NCI-H748 (cell line): ENCODE data around the gene GORASP2.
"Not testable (repeated sequence)": the region's sequence is repeated elsewhere in the genome, so short reads cannot be mapped to it uniquely, and the experiment has no call there.

ENCODE experiments used
- DNase-seq: peaks from one replicate; lab custom pipeline; 2025; ENCODE audit not compliant: unreplicated experiment; lab: John Stamatoyannopoulos, UW

The GORASP2 gene

DNA sequence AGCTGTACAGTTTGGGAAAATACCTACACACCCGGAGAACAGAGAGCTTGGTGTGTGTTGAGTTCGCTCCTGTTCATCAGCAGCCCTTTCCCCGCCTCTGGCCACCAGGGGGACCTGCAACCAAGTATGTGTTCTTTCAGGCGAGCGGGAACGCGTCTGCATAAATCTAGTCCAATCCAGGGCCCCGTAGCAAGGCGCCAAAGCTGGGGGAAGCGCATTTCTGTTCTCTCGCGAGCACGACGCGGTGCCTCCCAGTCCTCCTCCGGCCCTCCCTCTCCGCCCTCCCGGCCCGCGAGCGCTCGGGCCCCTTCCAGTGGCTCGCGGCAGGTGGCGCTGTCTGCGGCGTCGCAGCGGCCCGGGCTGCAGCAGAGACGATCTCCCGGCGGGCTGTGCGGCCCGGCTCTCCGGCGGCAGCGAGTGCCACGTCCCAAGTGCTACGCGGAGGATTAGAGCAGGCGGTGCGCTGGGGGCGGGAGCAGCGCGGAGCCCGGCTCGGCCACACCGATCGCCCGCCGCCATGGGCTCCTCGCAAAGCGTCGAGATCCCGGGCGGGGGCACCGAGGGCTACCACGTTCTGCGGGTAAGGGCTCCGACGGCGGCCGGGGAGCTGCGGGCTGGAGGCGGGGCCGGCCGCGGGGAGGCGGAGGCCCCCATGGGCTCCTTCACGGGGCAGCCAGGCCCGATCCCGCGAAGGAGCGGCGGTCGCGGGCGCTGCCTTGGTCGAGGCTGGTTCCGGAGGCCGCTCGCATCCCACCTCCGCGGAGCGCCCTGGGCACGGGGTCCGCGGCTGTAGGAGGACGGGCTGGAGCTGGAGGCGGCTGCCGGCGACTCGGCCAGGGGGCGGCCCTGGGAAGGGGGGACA lies at the start of gene GORASP2:
GORASP2 (plus strand) TSS at position 430 of the 862 bp plus-strand sequence; CDS start at position 518, 88 bp downstream.
- peak; percentile 100 for DNase-seq

DNA sequence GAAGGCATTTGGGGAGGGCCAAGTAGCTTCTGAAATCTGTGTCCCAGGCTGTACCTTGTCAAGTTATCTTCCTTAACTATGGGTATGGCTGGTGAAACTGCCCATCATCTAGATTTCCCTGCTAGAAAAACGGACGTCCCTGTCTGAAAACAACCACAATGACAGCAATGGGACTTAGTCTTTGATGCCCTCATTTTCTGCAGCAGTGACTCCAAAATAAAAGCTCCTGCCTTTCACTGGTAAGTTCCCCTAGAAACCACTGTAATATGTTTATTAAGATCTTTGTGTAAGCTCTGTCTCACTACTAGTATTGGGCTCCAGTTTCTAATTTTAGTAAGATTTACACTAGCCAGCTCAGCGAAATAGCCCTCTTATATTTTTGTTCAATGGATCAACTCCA lies 47.2 kb upstream of the GORASP2 start:
- DNase-seq: no peak

GRCh38 chr2:170882758-170883157 lies 46.3 kb upstream of the GORASP2 start:
- no peak for DNase-seq

DNA sequence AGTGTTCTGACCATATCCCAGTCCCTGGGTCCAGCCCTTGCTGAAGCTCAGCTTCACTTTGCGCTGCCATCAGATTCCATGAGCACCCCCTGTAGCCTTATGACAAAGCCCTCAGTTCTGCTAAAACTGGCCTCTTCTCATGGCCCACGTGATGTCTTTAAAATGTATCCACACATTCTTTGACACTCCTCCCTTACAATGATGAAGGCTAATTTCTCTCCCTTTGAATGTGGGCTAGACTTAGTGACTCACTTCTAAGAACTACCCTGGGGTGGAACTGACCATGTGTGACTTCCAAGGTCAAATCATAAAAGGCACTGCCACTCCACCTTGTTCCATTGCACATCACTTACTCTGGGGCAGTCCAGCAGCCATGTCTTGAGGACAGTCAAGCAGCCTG lies 45.4 kb upstream of the GORASP2 start:
- no peak for DNase-seq

DNA sequence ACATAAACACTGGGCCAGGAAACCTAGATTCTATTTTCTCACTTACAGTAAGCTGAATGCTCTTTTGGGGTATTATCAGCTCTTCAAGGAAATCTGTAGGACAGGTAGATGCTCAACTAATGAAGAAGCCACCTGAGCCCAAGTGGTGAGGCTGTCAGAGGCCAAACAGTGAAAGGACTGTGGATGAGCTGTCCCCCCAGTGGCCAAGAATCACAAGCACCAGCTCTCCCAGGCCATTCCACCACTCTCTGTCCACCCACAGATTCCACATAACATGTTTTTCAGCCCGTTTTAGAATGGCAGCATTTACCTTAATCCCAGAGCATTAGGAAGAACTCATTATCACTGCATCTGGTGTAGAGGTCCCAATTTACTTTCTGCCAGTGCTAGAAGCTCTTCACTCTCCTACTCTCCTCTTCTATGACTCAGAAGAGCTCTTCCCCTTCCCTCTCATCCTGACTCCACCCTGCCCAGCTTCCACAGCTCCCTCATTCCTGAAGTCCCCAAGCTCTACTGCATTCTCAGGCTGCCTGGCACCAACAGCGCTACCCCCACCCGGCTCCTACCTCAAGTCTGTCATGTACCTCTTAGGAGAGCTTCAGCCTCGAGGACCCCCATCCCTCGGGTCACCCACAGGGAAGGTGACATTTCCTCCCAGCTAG lies 43.8 kb upstream of the GORASP2 start:
- no peak for DNase-seq

DNA sequence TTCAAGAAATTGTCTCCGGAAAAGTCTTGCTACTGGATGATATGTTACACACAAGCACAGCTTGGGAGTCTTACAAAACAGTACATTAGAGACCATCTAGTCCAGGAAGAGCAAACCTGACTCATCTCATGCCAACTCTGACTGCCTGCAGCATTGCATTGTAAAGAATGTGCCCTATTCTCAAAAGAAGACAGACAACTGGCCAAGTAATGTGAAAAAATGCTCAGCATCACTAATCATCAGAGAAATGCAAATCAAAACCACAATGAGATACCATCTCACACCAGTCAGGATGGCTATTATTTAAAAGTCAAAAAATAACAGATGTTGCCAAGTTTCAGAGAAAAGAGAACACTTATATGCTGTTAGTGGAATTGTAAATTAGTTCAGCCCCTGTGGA lies 42.7 kb upstream of the GORASP2 start:
- DNase-seq: no peak

DNA sequence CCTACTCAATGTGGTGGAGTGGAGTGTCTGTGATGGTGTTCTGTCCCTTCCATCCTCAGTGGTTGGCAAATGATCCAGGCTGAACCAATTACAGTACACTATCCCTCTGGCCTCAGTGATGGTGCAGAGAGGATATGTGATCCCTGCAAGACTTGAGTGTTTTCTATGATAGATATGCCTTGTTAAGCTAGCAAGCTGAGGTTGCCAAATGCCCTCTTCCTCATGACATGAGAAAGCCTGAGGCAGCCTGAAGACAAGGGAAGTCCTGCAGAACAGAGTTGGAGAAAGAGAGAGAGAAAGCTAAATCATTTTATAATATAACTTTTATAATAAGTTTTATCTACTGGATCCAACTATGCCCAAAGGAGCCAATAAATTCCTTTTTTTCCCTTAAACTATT lies 41.6 kb upstream of the GORASP2 start:
- no peak for DNase-seq

DNA sequence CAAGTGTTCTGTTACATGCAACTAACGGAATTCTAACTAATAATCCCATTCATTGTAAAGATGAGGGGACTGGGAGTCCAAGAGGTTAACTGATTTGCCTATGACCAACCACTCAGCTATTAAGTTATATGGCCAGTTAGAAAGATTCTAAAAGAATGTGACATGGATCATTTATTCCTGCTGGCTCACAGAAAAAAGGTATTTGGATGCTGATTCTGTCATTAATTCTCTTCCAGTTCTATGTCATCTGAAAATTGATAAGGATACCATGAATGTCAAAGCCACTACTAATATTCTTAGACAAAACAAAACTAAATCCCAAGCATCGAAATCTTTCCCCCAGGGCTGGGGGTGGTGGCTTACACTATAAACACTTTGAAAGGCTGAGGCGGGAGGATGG lies 41.2 kb upstream of the GORASP2 start:
- DNase-seq: no peak

DNA sequence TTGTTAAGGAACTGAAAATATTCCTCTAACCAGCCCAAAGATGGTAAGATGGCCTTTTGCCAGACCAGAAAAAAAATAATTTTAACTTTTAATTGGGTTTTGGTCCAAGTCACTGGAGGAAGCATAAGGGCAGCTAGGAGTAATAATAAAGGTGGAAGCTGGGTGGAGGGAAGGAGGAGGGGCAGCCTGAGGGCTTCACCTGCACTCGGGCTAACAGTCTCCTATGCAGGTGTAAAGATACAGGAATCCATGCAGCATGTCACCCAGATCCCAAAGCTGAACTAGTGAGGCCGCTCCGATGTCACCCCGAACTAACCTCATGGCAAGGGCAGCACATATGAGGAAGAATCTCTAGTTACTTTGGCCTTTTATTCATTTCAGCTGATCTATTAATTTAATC lies 37.2 kb upstream of the GORASP2 start:
- DNase-seq: no peak

DNA sequence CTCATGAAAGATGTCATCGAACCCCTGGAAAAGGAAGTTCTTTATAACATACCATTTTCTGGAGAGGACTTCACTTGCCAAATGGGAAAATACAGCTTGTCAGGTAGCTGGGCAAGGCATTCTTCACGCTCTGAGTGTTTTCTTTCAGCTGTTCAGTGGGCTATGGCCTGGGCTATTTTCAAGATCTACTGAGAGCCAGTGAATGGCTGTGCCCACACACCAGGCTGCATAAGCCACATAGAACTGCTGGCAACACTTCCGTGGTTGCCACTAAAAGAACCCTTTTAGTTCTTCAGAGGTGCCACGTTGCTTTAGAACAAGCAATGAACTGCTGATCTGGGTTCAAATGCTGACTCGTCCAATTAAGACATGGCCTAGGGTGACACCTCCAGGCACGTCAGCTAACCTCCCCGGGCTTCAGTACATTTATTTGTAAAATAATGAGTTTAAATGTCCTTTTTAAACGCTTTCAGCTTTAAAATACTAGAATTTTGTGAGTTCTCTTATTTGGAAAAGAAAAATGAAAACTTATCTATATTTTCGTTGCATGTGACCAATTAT lies 36.6 kb upstream of the GORASP2 start:
- DNase-seq: no peak

DNA sequence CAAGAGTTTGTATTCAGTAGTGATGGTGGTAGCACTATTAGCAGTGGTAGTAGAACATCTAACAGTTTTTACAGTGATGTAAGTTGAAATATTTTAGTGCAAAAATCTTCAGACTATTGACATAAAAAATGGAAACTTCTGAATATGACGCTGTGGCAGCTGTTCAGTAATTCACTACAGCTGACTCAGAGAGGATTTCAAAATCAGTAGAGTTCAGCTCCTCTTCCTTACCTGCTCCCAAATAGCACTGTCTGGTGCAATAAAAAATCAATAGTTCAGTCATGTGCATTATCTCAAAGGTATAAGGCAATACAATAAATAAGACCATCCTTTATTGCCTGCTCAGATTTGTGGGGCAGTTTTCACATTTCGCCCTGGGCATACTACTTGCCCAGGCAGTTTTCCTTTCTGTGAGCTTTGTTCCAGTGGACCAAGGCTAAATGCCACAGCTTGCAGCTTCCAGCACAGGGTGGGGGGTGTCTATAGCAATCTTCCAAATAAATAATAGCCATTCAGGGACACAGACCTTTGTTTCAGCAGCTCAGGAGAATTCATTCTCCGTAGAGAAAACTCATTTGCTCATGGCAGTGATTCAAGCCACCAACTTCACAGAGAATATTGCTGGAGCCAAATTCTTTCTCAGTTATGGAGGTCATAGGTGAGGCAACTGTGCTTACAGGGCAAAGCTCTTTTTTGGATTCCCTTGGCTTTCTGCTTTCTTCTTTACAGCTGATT lies 33.9 kb upstream of the GORASP2 start:
- DNase-seq: no peak

GRCh38 chr2:170896622-170897021 lies 32.4 kb upstream of the GORASP2 start:
- no peak for DNase-seq

DNA sequence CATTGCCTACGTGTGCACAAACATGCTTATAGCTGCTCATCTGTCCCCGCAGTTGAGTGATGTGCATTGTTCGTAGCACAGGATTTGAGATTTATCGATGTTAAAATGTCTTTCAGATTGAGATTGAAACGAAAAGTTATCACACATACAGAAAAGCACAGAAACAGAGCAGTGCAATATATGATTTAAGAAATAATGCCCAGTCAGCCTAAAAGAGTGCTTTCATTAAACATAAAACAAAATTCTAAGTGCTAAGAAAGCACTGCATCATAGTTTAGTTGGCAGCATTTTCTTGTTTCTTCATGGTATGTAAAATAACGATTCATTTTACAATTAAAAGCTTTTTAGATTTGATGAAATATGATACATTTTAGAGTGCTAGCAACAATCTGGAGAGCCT lies 31.9 kb upstream of the GORASP2 start:
- DNase-seq: no peak

DNA sequence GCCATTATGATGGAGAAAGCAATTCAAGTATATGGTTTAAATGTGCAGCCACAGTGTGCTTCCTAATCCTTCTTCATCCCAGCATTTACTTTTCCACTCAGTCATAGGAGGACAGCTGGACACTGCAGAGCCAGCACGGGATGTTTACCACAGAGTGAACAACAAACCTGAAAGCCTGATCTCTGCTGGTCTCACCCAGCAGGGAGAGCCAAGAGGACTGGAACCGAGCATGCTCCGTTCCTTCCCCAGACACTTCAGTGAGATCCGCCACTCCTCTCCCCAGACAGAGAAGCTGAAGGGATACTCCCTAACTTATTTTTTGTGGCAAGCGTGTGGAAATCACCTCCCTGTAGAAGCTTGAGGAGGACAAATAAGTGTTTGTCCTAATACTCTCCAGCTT lies 23.2 kb upstream of the GORASP2 start:
- DNase-seq: peak; percentile 12

GRCh38 chr2:170911314-170911889 lies 17.7 kb upstream of the GORASP2 start:
- DNase-seq: no peak

DNA sequence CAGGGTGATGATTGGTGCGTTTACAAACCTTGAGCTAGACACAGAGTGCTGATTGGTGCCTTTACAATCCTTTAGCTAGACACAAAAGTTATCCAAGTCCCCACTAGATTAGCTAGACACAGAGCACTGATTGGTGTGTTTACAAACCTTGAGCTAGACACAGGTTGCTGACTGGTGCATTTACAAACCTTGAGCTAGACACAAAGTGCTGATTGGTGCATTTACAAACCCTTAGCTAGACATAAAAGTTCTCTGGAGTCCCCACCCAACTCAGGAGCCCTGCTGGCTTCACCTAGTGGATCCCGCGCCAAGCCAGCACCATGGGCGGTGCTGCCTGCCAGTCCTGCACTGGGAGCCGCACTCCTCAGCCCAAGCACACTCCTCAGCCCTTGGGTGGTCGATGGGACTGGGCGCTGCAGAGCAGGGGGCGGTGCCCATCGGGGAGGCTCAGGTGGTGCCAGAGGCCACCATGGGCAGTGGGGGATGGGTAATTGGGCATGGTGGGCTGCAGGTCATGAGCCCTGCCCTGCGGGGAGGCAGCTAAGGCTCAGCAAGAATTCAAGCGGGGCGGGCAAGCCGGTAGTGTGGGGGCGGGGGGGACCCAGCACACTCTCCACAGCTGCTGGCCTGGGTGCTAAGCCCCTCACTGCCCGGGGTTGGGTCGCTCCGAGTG lies 13.9 kb upstream of the GORASP2 start:
- DNase-seq: not testable (repeated sequence)

DNA sequence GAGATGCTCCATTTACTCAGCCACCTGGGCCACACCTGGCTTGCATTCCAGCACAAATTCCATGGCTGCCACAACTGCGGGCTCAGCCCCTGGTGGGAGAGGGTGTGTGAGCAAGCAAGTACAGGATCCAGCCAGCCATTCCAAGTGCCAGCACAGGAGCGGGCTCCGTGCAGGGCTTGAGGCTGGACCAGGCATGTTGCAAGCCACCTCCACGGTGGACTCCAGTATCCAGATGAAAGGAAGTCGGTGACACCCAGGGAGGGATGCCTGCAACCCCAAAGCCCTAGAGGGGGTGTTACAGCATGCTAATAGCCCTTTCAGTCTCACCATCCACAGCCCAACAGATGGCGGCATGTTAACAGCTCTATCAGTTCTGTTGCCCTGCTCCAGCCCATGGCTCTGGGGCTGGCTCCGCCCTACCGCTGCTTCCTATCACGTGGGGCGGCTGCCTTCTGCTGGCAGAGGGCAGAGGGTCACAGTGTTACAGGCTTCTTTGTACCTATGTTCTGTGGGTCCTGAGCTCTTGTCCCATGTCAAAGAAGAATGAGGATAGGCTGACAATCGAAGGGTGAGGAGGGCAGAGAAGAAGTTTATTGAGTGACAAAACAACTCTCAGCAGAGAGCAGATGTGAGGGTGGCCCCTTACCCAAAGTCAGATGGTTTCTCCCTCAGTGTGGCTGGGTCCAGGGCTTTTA lies 11.7 kb upstream of the GORASP2 start:
- DNase-seq: no peak

DNA sequence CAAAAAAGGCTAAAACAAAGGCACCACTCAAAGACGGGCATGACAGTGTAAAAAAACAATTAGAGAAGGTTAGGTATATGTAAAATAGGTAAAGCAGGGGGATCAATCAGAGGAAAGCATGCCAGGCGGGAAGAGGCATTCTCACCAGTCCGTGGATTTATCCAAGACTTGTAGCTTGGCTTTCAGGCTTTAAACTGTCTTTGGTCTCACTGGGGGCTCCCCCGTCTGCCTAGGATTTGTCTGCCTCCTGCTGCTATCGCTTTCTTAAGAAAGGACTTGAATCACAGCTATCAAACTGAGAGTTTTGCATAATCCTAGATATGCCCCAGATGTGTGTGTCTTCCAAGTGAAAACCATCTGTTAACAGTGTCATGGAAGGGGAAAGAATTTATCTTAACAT lies 11.1 kb upstream of the GORASP2 start:
- DNase-seq: no peak

- not testable (repeated sequence) for DNase-seq
These were observed 7.2 kb upstream of the GORASP2 start for GRCh38 chr2:170921873-170922272.
